Aorta (tissue), 4 donors: Measurements from ENCODE around the gene CHD1. TPM values are rescaled to one million over a fixed set of nuclear protein-coding genes. Genes with fewer than 3 reads are reported as not detected.

ENCODE experiments used
- polyA plus RNA-seq, 2 donors: library from polyadenylated mRNA; stranded (reverse); fragments of 200-250 nt; gene quantifications; one replicate each; pipeline ENCODE4 v1.2.3, GENCODE V29; 2013
- total RNA-seq, 2 donors: library from RNA; stranded (reverse); fragmentation: NEBNext Ultra II Directional; extraction: Animal tissue kit (Norgen Biotek cat#: 25700); gene quantifications; one replicate each; pipeline ENCODE4 v1.2.1, GENCODE V29; 2021
- donor health status: healthy with polysubstance abuse.
- donor health status: Bipolar disorder and iron deficiency.
- donor health status: DM: no; HTN: no; CAD: no.
- donor health status: DM: yes; HTN: yes; CAD: no.

CHD1 gene
- total and polyA plus RNA-seq, 4 donors: 5.9 to 51.8 (median 28.3) TPM

Other genes starting within 250 kb of the CHD1 start
- gene RGMB, start 155.3 kb downstream of the CHD1 start, total RNA-seq: 10 to 100 TPM; 11.9 to 13.9 TPM
- gene RGMB, start 155.3 kb downstream of the CHD1 start, polyA plus RNA-seq: 1 to 10 TPM; 1.5 to 4.5 TPM